HCT116 (cell line): Measurements from ENCODE around the gene RPS6KA2. TPM values are rescaled to one million over a fixed set of nuclear protein-coding genes. Genes with fewer than 3 reads are reported as not detected.

ENCODE experiments used
- ATAC-seq: fragments of 200-7000 bp; cut with Tn5 transposase; 2 replicates; pipeline ENCODE4 v1.9.1; 2020; ENCODE audit warnings: mild to moderate bottlenecking, moderate library complexity
- BruUV-seq: library from RNA; stranded (reverse); fragments of 400-500 nt; replicated peaks from 2 replicates; lab custom pipeline; 2021; lab: Mats Ljungman, UMichigan
- CTCF ChIA-PET: fragments of 300-600 bp; sonication (Branson Sonifier 250); formaldehyde crosslinking; loops from one replicate; lab custom pipeline; 2021; ENCODE audit warnings: antibody characterized with exemption; lab: Charles Lee
- POLR2A ChIA-PET: fragments of 300-600, 350-600 bp; sonication (Branson Sonifier 250); formaldehyde crosslinking; loops from one replicate; lab custom pipeline; 2021; ENCODE audit warnings: antibody characterized with exemption; lab: Charles Lee
- RAD21 ChIA-PET, 2 experiments: fragments of 300-600 bp; sonication (Branson Sonifier 250); formaldehyde crosslinking; loops; one replicate each; lab custom pipeline; 2023; ENCODE audit warnings: low total read pairs in 2 of 2; ENCODE audit not compliant: uncharacterized antibody in 2 of 2, unreplicated experiment in 2 of 2, low non-redundant PET in 1 of 2; lab: Charles Lee
- DNase-seq: peaks from one replicate; pipeline ENCODE4 v3.0.0-alpha.2; 2010; ENCODE audit warnings: low read depth, low spot score
- H2AFZ ChIP-seq: fragments of 200-600 bp; shearing (Covaris generic), sonication (generic); 2 replicates; pipeline ENCODE4 v1.6.1; 2017; ENCODE audit warnings: low read depth, mixed run types, mixed read lengths, antibody characterized with exemption, low read length; ENCODE audit not compliant: poor library complexity, severe bottlenecking
- H3K27ac ChIP-seq: 2 replicates; pipeline ENCODE4 v1.5.1; 2012; ENCODE audit warnings: low read depth, low read length
- H3K27me3 ChIP-seq: fragments of 200-600 bp; sonication (generic); 2 replicates; pipeline ENCODE4 v1.6.1; 2016; ENCODE audit warnings: mixed run types, low read length, mixed read lengths; ENCODE audit not compliant: insufficient read depth
- H3K36me3 ChIP-seq, 2 experiments: fragments of 200-500 bp in 1 of 2; fragments of 200-600 bp in 1 of 2; sonication (Bioruptor generic) in 1 of 2; sonication (generic) in 1 of 2; 2 replicates each; pipeline versions ENCODE4 v1.5.1 to v1.6.1; 2014 to 2016; ENCODE audit warnings: low read length in 2 of 2, inconsistent platforms in 1 of 2, mixed read lengths in 1 of 2, mixed run types in 1 of 2; ENCODE audit not compliant: insufficient read depth in 2 of 2, control insufficient read depth in 1 of 2
- H3K4me1 ChIP-seq, 2 experiments: fragments of 200-600 bp in 1 of 2; sonication (generic) in 1 of 2; 2 replicates each; pipeline versions ENCODE4 v1.5.1 to v1.6.1; 2012 to 2017; ENCODE audit warnings: low read length in 2 of 2, inconsistent platforms in 1 of 2, mild to moderate bottlenecking in 1 of 2, mixed read lengths in 1 of 2, mixed run types in 1 of 2, moderate library complexity in 1 of 2; ENCODE audit not compliant: insufficient read depth in 2 of 2, control insufficient read depth in 1 of 2
- H3K4me2 ChIP-seq: fragments of 200-600 bp; sonication (generic); 2 replicates; pipeline ENCODE4 v1.6.1; 2017; ENCODE audit warnings: mixed run types, low read length, mixed read lengths
- H3K4me3 ChIP-seq, 2 experiments: fragments of 200-600 bp in 1 of 2; sonication (generic) in 1 of 2; replicated peaks in 1 of 2; 2 replicates each; pipeline ENCODE4 v1.5.1; 2011 to 2016; ENCODE audit warnings: low read length in 2 of 2, control low read depth in 1 of 2, low read depth in 1 of 2, mild to moderate bottlenecking in 1 of 2, mixed read lengths in 1 of 2, mixed run types in 1 of 2
- H3K79me2 ChIP-seq: fragments of 200-600 bp; sonication (generic); 2 replicates; pipeline ENCODE4 v1.6.1; 2017; ENCODE audit warnings: mild to moderate bottlenecking, mixed run types, low read length, moderate library complexity, mixed read lengths; ENCODE audit not compliant: insufficient read depth
- H3K9ac ChIP-seq: fragments of 200-600 bp; sonication (generic); 2 replicates; pipeline ENCODE4 v1.6.1; 2016; ENCODE audit warnings: low read length, mixed read lengths
- H3K9me2 ChIP-seq: fragments of 200-600 bp; sonication (generic), shearing (Covaris generic); 2 replicates; pipeline ENCODE4 v1.6.1; 2017; ENCODE audit warnings: mixed run types, mild to moderate bottlenecking, moderate library complexity; ENCODE audit not compliant: insufficient read depth
- H3K9me3 ChIP-seq, 2 experiments: fragments of 200-500 bp in 1 of 2; fragments of 200-600 bp in 1 of 2; sonication (Bioruptor generic) in 1 of 2; sonication (generic) in 1 of 2; 2 replicates each; pipeline ENCODE4 v1.6.1; 2014 to 2017; ENCODE audit warnings: low read length in 2 of 2, mixed read lengths in 2 of 2, inconsistent platforms in 1 of 2, low read depth in 1 of 2, mild to moderate bottlenecking in 1 of 2, mixed run types in 1 of 2, moderate library complexity in 1 of 2; ENCODE audit not compliant: control insufficient read depth in 1 of 2, insufficient read depth in 1 of 2
- H4K20me1 ChIP-seq: fragments of 200-600 bp; sonication (generic), shearing (Covaris generic); 2 replicates; pipeline ENCODE4 v1.6.1; 2017; ENCODE audit warnings: mixed run types, mild to moderate bottlenecking, moderate library complexity; ENCODE audit not compliant: insufficient read depth
- ATF3 ChIP-seq: IDR thresholded peaks from 2 replicates; pipeline ENCODE4 v1.6.1; 2012
- CBX3 ChIP-seq: IDR thresholded peaks from 2 replicates; pipeline ENCODE4 v1.6.1; 2012; ENCODE audit warnings: low read depth
- CTCF ChIP-seq, 3 experiments: fragments of 200-600 bp in 1 of 3; sonication (generic) in 1 of 3; IDR thresholded peaks in 2 of 3; conservative IDR thresholded peaks in 1 of 3; 2 replicates each; pipeline ENCODE4 v1.5.1; 2012 to 2017; ENCODE audit warnings: low read depth in 2 of 3, low read length in 2 of 3, antibody characterized with exemption in 1 of 3, borderline replicate concordance in 1 of 3, control low read depth in 1 of 3, mild to moderate bottlenecking in 1 of 3, mixed read lengths in 1 of 3, mixed run types in 1 of 3, moderate library complexity in 1 of 3; ENCODE audit not compliant: insufficient read depth in 1 of 3
- ELF1 ChIP-seq: IDR thresholded peaks from 2 replicates; pipeline ENCODE4 v1.6.1; 2012; ENCODE audit warnings: low read depth, borderline replicate concordance
- EZH2phosphoT487 ChIP-seq: fragments of 200-600 bp; IDR thresholded peaks from 2 replicates; pipeline ENCODE4 v1.6.1; 2018; ENCODE audit warnings: antibody characterized with exemption, borderline replicate concordance
- RAD21 ChIP-seq: IDR thresholded peaks from 2 replicates; pipeline ENCODE4 v1.6.1; 2012; ENCODE audit warnings: low read depth, mild to moderate bottlenecking
- TCF7L2 ChIP-seq: IDR thresholded peaks from 2 replicates; pipeline ENCODE4 v1.7.0; 2011; ENCODE audit warnings: borderline replicate concordance, inconsistent platforms; ENCODE audit not compliant: insufficient read depth, insufficient read length; ENCODE audit errors: extremely low read depth
- YY1 ChIP-seq: IDR thresholded peaks from 2 replicates; pipeline ENCODE4 v1.6.1; 2011; ENCODE audit warnings: low read length, low read depth, moderate library complexity, mild to moderate bottlenecking; ENCODE audit not compliant: insufficient replicate concordance; ENCODE audit errors: extremely low read depth
- ZBTB33 ChIP-seq: IDR thresholded peaks from 2 replicates; pipeline ENCODE4 v1.6.1; 2011; ENCODE audit warnings: mild to moderate bottlenecking, low read length, moderate library complexity; ENCODE audit not compliant: insufficient replicate concordance; ENCODE audit errors: extremely low read depth
- ZNF274 ChIP-seq: fragments of 200-500 bp; sonication (Bioruptor generic); IDR thresholded peaks from 2 replicates; pipeline ENCODE4 v1.6.1; 2014; ENCODE audit warnings: mild to moderate bottlenecking, low read depth, low read length, inconsistent platforms
- intact Hi-C: fragments of 100-400 bp; cut with micrococcal nuclease; formaldehyde crosslinking; loops from 2 replicates; pipeline ENCODE4 v1.10.0; 2022
- total RNA-seq: library from RNA; stranded (reverse); gene quantifications from one replicate; pipeline ENCODE4 v1.2.1, GENCODE V29; 2021; ENCODE audit not compliant: unreplicated experiment

RPS6KA2 gene
- total RNA-seq, 1 experiment from 2014 or later, result 8.5 TPM

GRCh38 chr6:166369782-166370181, 257.3 kb downstream of the RPS6KA2 start:
- H3K9ac ChIP-seq, result no peak overlapping the region
- H3K36me3 ChIP-seq, result no peaks in the 10 kb centered on the region
- ChIA-PET RAD21 (no interaction called here), CTCF (no interaction called here), POLR2A (no interaction called here)
- no peak overlapping the region for H2AFZ ChIP-seq
- H3K4me2 ChIP-seq, result no peak overlapping the region
- H3K27ac ChIP-seq, result no peak overlapping the region
- H3K4me1 ChIP-seq, result no peaks in the 10 kb centered on the region
- TF ChIP-seq CBX3 (no peak), ZNF274 (no peak), ELF1 (no peak), RAD21 (no peak), CTCF (IDR thresholded peaks at IDR 0.05 in 2 of 3, conservative IDR thresholded peaks at IDR 0.05 in 1 of 3; ENCODE audit: borderline replicate concordance in 1 of 3, insufficient read depth in 1 of 3, low read depth in 2 of 3, low read length in 2 of 3) (no peak), EZH2phosphoT487 (no peak), ATF3 (no peak), TCF7L2 (no peak), YY1 (no peak), ZBTB33 (no peak)
- no peak for DNase-seq
- no peak overlapping the region for H3K4me3 ChIP-seq
- H3K79me2 ChIP-seq, result no peaks in the 10 kb centered on the region
- H3K9me2 ChIP-seq, result no peaks in the 10 kb centered on the region
- H4K20me1 ChIP-seq, result no peaks in the 10 kb centered on the region
- H3K27me3 ChIP-seq, result no peaks in the 10 kb centered on the region
- intact Hi-C loops, result no loop called here
- no peaks in the 10 kb centered on the region for H3K9me3 ChIP-seq
- ATAC-seq, result no peak
- no TSS peak for BruUV-seq
